HCT116 (cell line): ENCODE measurements around the gene BEX2. TPM values are rescaled to one million over a fixed set of nuclear protein-coding genes. Genes with fewer than 3 reads are reported as not detected.

Experiments
- ATAC-seq: fragments of 200-7000 bp; cut with Tn5 transposase; 2 replicates; pipeline ENCODE4 v1.9.1; 2020; ENCODE audit warnings: mild to moderate bottlenecking, moderate library complexity
- BruUV-seq: library from RNA; stranded (reverse); fragments of 400-500 nt; replicated peaks from 2 replicates; lab custom pipeline; 2021; lab: Mats Ljungman, UMichigan
- CTCF ChIA-PET: fragments of 300-600 bp; sonication (Branson Sonifier 250); formaldehyde crosslinking; loops from one replicate; lab custom pipeline; 2021; ENCODE audit warnings: antibody characterized with exemption; lab: Charles Lee
- POLR2A ChIA-PET: fragments of 300-600, 350-600 bp; sonication (Branson Sonifier 250); formaldehyde crosslinking; loops from one replicate; lab custom pipeline; 2021; ENCODE audit warnings: antibody characterized with exemption; lab: Charles Lee
- RAD21 ChIA-PET, 2 experiments: fragments of 300-600 bp; sonication (Branson Sonifier 250); formaldehyde crosslinking; loops; one replicate each; lab custom pipeline; 2023; ENCODE audit warnings: low total read pairs in 2 of 2; ENCODE audit not compliant: uncharacterized antibody in 2 of 2, unreplicated experiment in 2 of 2, low non-redundant PET in 1 of 2; lab: Charles Lee
- DNase-seq: peaks from one replicate; pipeline ENCODE4 v3.0.0-alpha.2; 2010; ENCODE audit warnings: low read depth, low spot score
- H2AFZ ChIP-seq: fragments of 200-600 bp; shearing (Covaris generic), sonication (generic); 2 replicates; pipeline ENCODE4 v1.6.1; 2017; ENCODE audit warnings: low read depth, mixed run types, mixed read lengths, antibody characterized with exemption, low read length; ENCODE audit not compliant: poor library complexity, severe bottlenecking
- H3K27ac ChIP-seq: 2 replicates; pipeline ENCODE4 v1.5.1; 2012; ENCODE audit warnings: low read depth, low read length
- H3K27me3 ChIP-seq: fragments of 200-600 bp; sonication (generic); 2 replicates; pipeline ENCODE4 v1.6.1; 2016; ENCODE audit warnings: mixed run types, low read length, mixed read lengths; ENCODE audit not compliant: insufficient read depth
- H3K36me3 ChIP-seq, 2 experiments: fragments of 200-500 bp in 1 of 2; fragments of 200-600 bp in 1 of 2; sonication (Bioruptor generic) in 1 of 2; sonication (generic) in 1 of 2; 2 replicates each; pipeline versions ENCODE4 v1.5.1 to v1.6.1; 2014 to 2016; ENCODE audit warnings: low read length in 2 of 2, inconsistent platforms in 1 of 2, mixed read lengths in 1 of 2, mixed run types in 1 of 2; ENCODE audit not compliant: insufficient read depth in 2 of 2, control insufficient read depth in 1 of 2
- H3K4me1 ChIP-seq, 2 experiments: fragments of 200-600 bp in 1 of 2; sonication (generic) in 1 of 2; 2 replicates each; pipeline versions ENCODE4 v1.5.1 to v1.6.1; 2012 to 2017; ENCODE audit warnings: low read length in 2 of 2, inconsistent platforms in 1 of 2, mild to moderate bottlenecking in 1 of 2, mixed read lengths in 1 of 2, mixed run types in 1 of 2, moderate library complexity in 1 of 2; ENCODE audit not compliant: insufficient read depth in 2 of 2, control insufficient read depth in 1 of 2
- H3K4me2 ChIP-seq: fragments of 200-600 bp; sonication (generic); 2 replicates; pipeline ENCODE4 v1.6.1; 2017; ENCODE audit warnings: mixed run types, low read length, mixed read lengths
- H3K4me3 ChIP-seq, 2 experiments: fragments of 200-600 bp in 1 of 2; sonication (generic) in 1 of 2; replicated peaks in 1 of 2; 2 replicates each; pipeline ENCODE4 v1.5.1; 2011 to 2016; ENCODE audit warnings: low read length in 2 of 2, control low read depth in 1 of 2, low read depth in 1 of 2, mild to moderate bottlenecking in 1 of 2, mixed read lengths in 1 of 2, mixed run types in 1 of 2
- H3K79me2 ChIP-seq: fragments of 200-600 bp; sonication (generic); 2 replicates; pipeline ENCODE4 v1.6.1; 2017; ENCODE audit warnings: mild to moderate bottlenecking, mixed run types, low read length, moderate library complexity, mixed read lengths; ENCODE audit not compliant: insufficient read depth
- H3K9ac ChIP-seq: fragments of 200-600 bp; sonication (generic); 2 replicates; pipeline ENCODE4 v1.6.1; 2016; ENCODE audit warnings: low read length, mixed read lengths
- H3K9me2 ChIP-seq: fragments of 200-600 bp; sonication (generic), shearing (Covaris generic); 2 replicates; pipeline ENCODE4 v1.6.1; 2017; ENCODE audit warnings: mixed run types, mild to moderate bottlenecking, moderate library complexity; ENCODE audit not compliant: insufficient read depth
- H3K9me3 ChIP-seq, 2 experiments: fragments of 200-500 bp in 1 of 2; fragments of 200-600 bp in 1 of 2; sonication (Bioruptor generic) in 1 of 2; sonication (generic) in 1 of 2; 2 replicates each; pipeline ENCODE4 v1.6.1; 2014 to 2017; ENCODE audit warnings: low read length in 2 of 2, mixed read lengths in 2 of 2, inconsistent platforms in 1 of 2, low read depth in 1 of 2, mild to moderate bottlenecking in 1 of 2, mixed run types in 1 of 2, moderate library complexity in 1 of 2; ENCODE audit not compliant: control insufficient read depth in 1 of 2, insufficient read depth in 1 of 2
- H4K20me1 ChIP-seq: fragments of 200-600 bp; sonication (generic), shearing (Covaris generic); 2 replicates; pipeline ENCODE4 v1.6.1; 2017; ENCODE audit warnings: mixed run types, mild to moderate bottlenecking, moderate library complexity; ENCODE audit not compliant: insufficient read depth
- CBX3 ChIP-seq: IDR thresholded peaks from 2 replicates; pipeline ENCODE4 v1.6.1; 2012; ENCODE audit warnings: low read depth
- CEBPB ChIP-seq: IDR thresholded peaks from 2 replicates; pipeline ENCODE4 v1.6.1; 2012; ENCODE audit warnings: low read depth
- CTCF ChIP-seq, 3 experiments: fragments of 200-600 bp in 1 of 3; sonication (generic) in 1 of 3; IDR thresholded peaks in 2 of 3; conservative IDR thresholded peaks in 1 of 3; 2 replicates each; pipeline ENCODE4 v1.5.1; 2012 to 2017; ENCODE audit warnings: low read depth in 2 of 3, low read length in 2 of 3, antibody characterized with exemption in 1 of 3, borderline replicate concordance in 1 of 3, control low read depth in 1 of 3, mild to moderate bottlenecking in 1 of 3, mixed read lengths in 1 of 3, mixed run types in 1 of 3, moderate library complexity in 1 of 3; ENCODE audit not compliant: insufficient read depth in 1 of 3
- EGR1 ChIP-seq: IDR thresholded peaks from 2 replicates; pipeline ENCODE4 v1.6.1; 2012; ENCODE audit warnings: low read depth
- ELF1 ChIP-seq: IDR thresholded peaks from 2 replicates; pipeline ENCODE4 v1.6.1; 2012; ENCODE audit warnings: low read depth, borderline replicate concordance
- EZH2 ChIP-seq: fragments of 200-600 bp; sonication (generic); IDR thresholded peaks from 2 replicates; pipeline ENCODE4 v1.6.1; 2017; ENCODE audit warnings: antibody characterized with exemption, mixed run types
- FOSL1 ChIP-seq: IDR thresholded peaks from 2 replicates; pipeline ENCODE4 v1.6.1; 2012; ENCODE audit warnings: low read depth
- MAX ChIP-seq: IDR thresholded peaks from 2 replicates; pipeline ENCODE4 v1.6.1; 2012
- POLR2A ChIP-seq: IDR thresholded peaks from 2 replicates; pipeline ENCODE4 v1.7.0; 2011; ENCODE audit warnings: borderline replicate concordance; ENCODE audit not compliant: insufficient read depth, insufficient read length; ENCODE audit errors: extremely low read depth
- SP1 ChIP-seq: IDR thresholded peaks from 2 replicates; pipeline ENCODE4 v1.6.1; 2012; ENCODE audit warnings: low read depth
- SRF ChIP-seq: IDR thresholded peaks from 2 replicates; pipeline ENCODE4 v1.6.1; 2012; ENCODE audit warnings: low read depth
- TCF7L2 ChIP-seq: IDR thresholded peaks from 2 replicates; pipeline ENCODE4 v1.7.0; 2011; ENCODE audit warnings: borderline replicate concordance, inconsistent platforms; ENCODE audit not compliant: insufficient read depth, insufficient read length; ENCODE audit errors: extremely low read depth
- YY1 ChIP-seq: IDR thresholded peaks from 2 replicates; pipeline ENCODE4 v1.6.1; 2011; ENCODE audit warnings: low read length, low read depth, moderate library complexity, mild to moderate bottlenecking; ENCODE audit not compliant: insufficient replicate concordance; ENCODE audit errors: extremely low read depth
- ZFX ChIP-seq: fragments of 450-650 bp; IDR thresholded peaks from 2 replicates; pipeline ENCODE4 v1.6.1; 2017
- ZNF274 ChIP-seq: fragments of 200-500 bp; sonication (Bioruptor generic); IDR thresholded peaks from 2 replicates; pipeline ENCODE4 v1.6.1; 2014; ENCODE audit warnings: mild to moderate bottlenecking, low read depth, low read length, inconsistent platforms
- intact Hi-C: fragments of 100-400 bp; cut with micrococcal nuclease; formaldehyde crosslinking; loops from 2 replicates; pipeline ENCODE4 v1.10.0; 2022
- total RNA-seq: library from RNA; stranded (reverse); gene quantifications from one replicate; pipeline ENCODE4 v1.2.1, GENCODE V29; 2021; ENCODE audit not compliant: unreplicated experiment

Gene BEX2
- total RNA-seq, 1 experiment from 2014 or later, result 35.7 TPM

GRCh38 chrX:103330681-103331288 is 20.0 kb upstream of the BEX2 start:
- Histone ChIP-seq H3K4me3 (no peak overlapping the region), H3K4me1 (no peaks in the 10 kb centered on the region), H3K27ac (no peak overlapping the region), H3K9me3 (no peaks in the 10 kb centered on the region), H3K27me3 (no peaks in the 10 kb centered on the region), H3K36me3 (no peaks in the 10 kb centered on the region), H3K9ac (no peak overlapping the region), H3K9me2 (no peaks in the 10 kb centered on the region), H4K20me1 (no peaks in the 10 kb centered on the region), H2AFZ (no peak overlapping the region), H3K4me2 (no peak overlapping the region), H3K79me2 (no peaks in the 10 kb centered on the region)
- ChIA-PET POLR2A (no interaction called here), RAD21 (no interaction called here), CTCF (no interaction called here)
- intact Hi-C loops, result no loop called here
- ATAC-seq (no peak), DNase-seq (no peak)
- no TSS peak for BruUV-seq
- TF ChIP-seq ELF1 (no peak), POLR2A (no peak), YY1 (no peak), EZH2 (no peak), TCF7L2 (no peak), ZFX (no peak), MAX (no peak), CBX3 (no peak), EGR1 (no peak), CEBPB (no peak), SP1 (no peak)

- H3K4me1 ChIP-seq, result no peaks in the 10 kb centered on the region
- H3K9me3 ChIP-seq, result no peaks in the 10 kb centered on the region
- H4K20me1 ChIP-seq, result no peaks in the 10 kb centered on the region
- no peak within 1 kb of the TSS for H3K4me2 ChIP-seq
- no TSS peak for BruUV-seq
- no peaks in the 10 kb centered on the region for H3K9me2 ChIP-seq
- H3K4me3 ChIP-seq, result no peak within 1 kb of the TSS
- no peak for TF ChIP-seq SRF
- no peak for TF ChIP-seq EZH2
- TF ChIP-seq ZNF274, result no peak
- TF ChIP-seq CTCF (IDR thresholded peaks at IDR 0.05 in 2 of 3, conservative IDR thresholded peaks at IDR 0.05 in 1 of 3; ENCODE audit: borderline replicate concordance in 1 of 3, insufficient read depth in 1 of 3, low read depth in 2 of 3, low read length in 2 of 3), result no peak
- no peak for TF ChIP-seq FOSL1
- no peak for TF ChIP-seq MAX
- TF ChIP-seq POLR2A, result no peak
- ChIA-PET CTCF (no interaction called here), RAD21 (no interaction called here), POLR2A (no interaction called here)
- no peak within 1 kb of the TSS for H2AFZ ChIP-seq
- no peak for ATAC-seq
- H3K27me3 ChIP-seq, result no peaks in the 10 kb centered on the region
- intact Hi-C loops, result no loop called here
- no peak for DNase-seq
- H3K79me2 ChIP-seq, result no peaks in the 10 kb centered on the region
- H3K27ac ChIP-seq, result no peak within 1 kb of the TSS
- H3K36me3 ChIP-seq, result no peaks in the 10 kb centered on the region
- H3K9ac ChIP-seq, result no peak within 1 kb of the TSS
Observed at GRCh38 chrX:103329991-103330390, 19.2 kb upstream of the BEX2 start, which contains the start of gene TCEAL7. Gene TCEAL7, plus strand, starts transcription at chrX:103330239. Its CDS starts 1,165 bp downstream, at chrX:103331404.
